Neural cell (in vitro differentiated cells): ENCODE measurements around the gene PLPP3. TPM values are rescaled to one million over a fixed set of nuclear protein-coding genes. Genes with fewer than 3 reads are reported as not detected.

Experiments
- H2AFZ ChIP-seq: fragments of 200-600, 300-800 bp; sonication (generic), shearing (Covaris generic); 2 replicates; pipeline ENCODE4 v1.6.0; 2014; ENCODE audit warnings: low read depth, mild to moderate bottlenecking, antibody characterized with exemption, low read length, moderate library complexity
- H3F3A ChIP-seq: fragments of 200-600 bp; shearing (Covaris generic); 2 replicates; pipeline ENCODE4 v1.6.1; 2016; ENCODE audit warnings: mild to moderate bottlenecking, moderate library complexity, mixed read lengths, antibody characterized with exemption, low read length; ENCODE audit not compliant: insufficient read depth, poor library complexity, severe bottlenecking
- H3K27ac ChIP-seq: fragments of 200-600, 300-800 bp; sonication (generic), shearing (Covaris generic); 2 replicates; pipeline ENCODE4 v1.5.1; 2014; ENCODE audit warnings: mild to moderate bottlenecking, low read length, moderate library complexity
- H3K27me3 ChIP-seq: fragments of 300-800, 200-600 bp; sonication (generic), shearing (Covaris generic); 2 replicates; pipeline ENCODE4 v1.6.0; 2014; ENCODE audit warnings: mild to moderate bottlenecking, low read depth, low read length, moderate library complexity; ENCODE audit not compliant: insufficient read depth
- H3K36me3 ChIP-seq: fragments of 300-800, 200-600 bp; sonication (generic), shearing (Covaris generic); 2 replicates; pipeline ENCODE4 v1.5.1; 2014; ENCODE audit warnings: mild to moderate bottlenecking, antibody characterized with exemption, low read length, moderate library complexity; ENCODE audit not compliant: insufficient read depth
- H3K4me2 ChIP-seq: fragments of 300-800, 200-600 bp; sonication (generic), shearing (Covaris generic); 2 replicates; pipeline ENCODE4 v1.6.0; 2014; ENCODE audit warnings: mild to moderate bottlenecking, low read length
- H3K4me3 ChIP-seq: fragments of 300-800, 200-600 bp; sonication (generic), shearing (Covaris generic); 2 replicates; pipeline ENCODE4 v1.5.1; 2014; ENCODE audit warnings: mild to moderate bottlenecking, low read length, moderate library complexity
- H3K79me2 ChIP-seq: fragments of 200-600 bp; shearing (Covaris generic); replicated peaks from 2 replicates; pipeline ENCODE4 v1.6.0; 2014; ENCODE audit warnings: mild to moderate bottlenecking, low read length, moderate library complexity; ENCODE audit not compliant: insufficient read depth
- H3K9ac ChIP-seq: fragments of 300-800, 200-600 bp; sonication (generic), shearing (Covaris generic); 2 replicates; pipeline ENCODE4 v1.6.1; 2016; ENCODE audit warnings: mild to moderate bottlenecking, low read length, mixed read lengths
- H3K9me2 ChIP-seq: fragments of 200-600 bp; shearing (Covaris generic); 2 replicates; pipeline ENCODE4 v1.6.1; 2016; ENCODE audit warnings: mild to moderate bottlenecking, low read length, mixed read lengths; ENCODE audit not compliant: insufficient read depth
- H3K9me3 ChIP-seq: fragments of 200-600, 300-800 bp; sonication (generic), shearing (Covaris generic); 2 replicates; pipeline ENCODE4 v1.6.1; 2016; ENCODE audit warnings: mild to moderate bottlenecking, mixed run types, low read length, moderate library complexity, mixed read lengths
- H4K20me1 ChIP-seq: fragments of 200-600 bp; shearing (Covaris generic); 2 replicates; pipeline ENCODE4 v1.6.1; 2016; ENCODE audit warnings: mild to moderate bottlenecking, mixed run types; ENCODE audit not compliant: insufficient read depth
- EP300 ChIP-seq: fragments of 450-650 bp; conservative IDR thresholded peaks from 2 replicates; pipeline ENCODE4 v1.6.1; 2014; ENCODE audit warnings: antibody characterized with exemption, mild to moderate bottlenecking, moderate library complexity; ENCODE audit not compliant: poor library complexity, severe bottlenecking
- EZH2 ChIP-seq: fragments of 200-600, 300-800 bp; shearing (Covaris generic), sonication (generic); IDR thresholded peaks from 2 replicates; pipeline ENCODE4 v1.6.1; 2014; ENCODE audit warnings: antibody characterized with exemption, low read length, borderline replicate concordance, mild to moderate bottlenecking; ENCODE audit not compliant: insufficient read depth, poor library complexity, severe bottlenecking
- MXI1 ChIP-seq: fragments of 450-650 bp; conservative IDR thresholded peaks from 2 replicates; pipeline ENCODE4 v1.6.1; 2014; ENCODE audit warnings: antibody characterized with exemption, mild to moderate bottlenecking; ENCODE audit not compliant: poor library complexity, severe bottlenecking
- POLR2AphosphoS5 ChIP-seq: IDR thresholded peaks from 2 replicates; pipeline ENCODE4 v1.6.1; 2012
- RAD21 ChIP-seq: fragments of 450-650 bp; conservative IDR thresholded peaks from 2 replicates; pipeline ENCODE4 v1.6.1; 2014; ENCODE audit warnings: antibody characterized with exemption, mild to moderate bottlenecking, moderate library complexity
- SMC3 ChIP-seq: fragments of 450-650 bp; conservative IDR thresholded peaks from 2 replicates; pipeline ENCODE4 v1.6.1; 2014; ENCODE audit warnings: antibody characterized with exemption, mild to moderate bottlenecking, moderate library complexity; ENCODE audit not compliant: poor library complexity
- TAF1 ChIP-seq: IDR thresholded peaks from 2 replicates; pipeline ENCODE4 v1.6.1; 2012; ENCODE audit warnings: low read depth
- polyA plus RNA-seq: library from polyadenylated mRNA; depleted of rRNA; stranded (reverse); fragments of >200 nt; gene quantifications from 2 replicates; pipeline ENCODE4 v1.2.3, GENCODE V29; 2014
- TF ChIP-seq, protein P1 (sequence below): IDR thresholded peaks from 2 replicates; pipeline ENCODE4 v1.6.1; 2012; ENCODE audit warnings: borderline replicate concordance
- TF ChIP-seq, protein P2 (sequence below): fragments of 450-650 bp; IDR thresholded peaks from 2 replicates; pipeline ENCODE4 v1.5.1; 2014; ENCODE audit warnings: antibody characterized with exemption, mild to moderate bottlenecking, moderate library complexity; ENCODE audit not compliant: poor library complexity, severe bottlenecking

The PLPP3 gene
- polyA plus RNA-seq, 1 donor from 2014 or later = 2.1 TPM

DNA sequence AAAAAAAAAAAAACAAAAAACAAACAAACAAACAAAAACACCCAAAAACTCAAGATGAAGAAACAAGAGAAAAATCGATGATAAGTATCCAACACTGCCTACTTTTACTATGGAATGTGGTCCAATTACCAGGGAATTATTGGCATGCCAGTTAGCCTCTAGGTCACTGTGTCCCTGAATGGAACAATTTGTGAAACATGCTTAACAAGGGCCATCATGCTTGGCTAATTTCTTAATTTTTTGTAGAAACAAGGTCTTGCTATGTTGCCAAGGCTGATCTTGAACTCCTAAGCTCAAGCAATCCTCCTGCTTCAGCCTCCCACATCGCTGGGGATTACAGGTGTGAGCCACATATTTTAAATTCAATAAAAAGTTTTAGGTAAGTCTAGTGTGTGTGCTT, 23.9 kb downstream of the PLPP3 start:
- no peak overlapping the region for H3K27ac ChIP-seq
- H3K9me3 ChIP-seq = no peaks in the 10 kb centered on the region
- no peak overlapping the region for H3K4me3 ChIP-seq
- TF ChIP-seq, protein P1, sequence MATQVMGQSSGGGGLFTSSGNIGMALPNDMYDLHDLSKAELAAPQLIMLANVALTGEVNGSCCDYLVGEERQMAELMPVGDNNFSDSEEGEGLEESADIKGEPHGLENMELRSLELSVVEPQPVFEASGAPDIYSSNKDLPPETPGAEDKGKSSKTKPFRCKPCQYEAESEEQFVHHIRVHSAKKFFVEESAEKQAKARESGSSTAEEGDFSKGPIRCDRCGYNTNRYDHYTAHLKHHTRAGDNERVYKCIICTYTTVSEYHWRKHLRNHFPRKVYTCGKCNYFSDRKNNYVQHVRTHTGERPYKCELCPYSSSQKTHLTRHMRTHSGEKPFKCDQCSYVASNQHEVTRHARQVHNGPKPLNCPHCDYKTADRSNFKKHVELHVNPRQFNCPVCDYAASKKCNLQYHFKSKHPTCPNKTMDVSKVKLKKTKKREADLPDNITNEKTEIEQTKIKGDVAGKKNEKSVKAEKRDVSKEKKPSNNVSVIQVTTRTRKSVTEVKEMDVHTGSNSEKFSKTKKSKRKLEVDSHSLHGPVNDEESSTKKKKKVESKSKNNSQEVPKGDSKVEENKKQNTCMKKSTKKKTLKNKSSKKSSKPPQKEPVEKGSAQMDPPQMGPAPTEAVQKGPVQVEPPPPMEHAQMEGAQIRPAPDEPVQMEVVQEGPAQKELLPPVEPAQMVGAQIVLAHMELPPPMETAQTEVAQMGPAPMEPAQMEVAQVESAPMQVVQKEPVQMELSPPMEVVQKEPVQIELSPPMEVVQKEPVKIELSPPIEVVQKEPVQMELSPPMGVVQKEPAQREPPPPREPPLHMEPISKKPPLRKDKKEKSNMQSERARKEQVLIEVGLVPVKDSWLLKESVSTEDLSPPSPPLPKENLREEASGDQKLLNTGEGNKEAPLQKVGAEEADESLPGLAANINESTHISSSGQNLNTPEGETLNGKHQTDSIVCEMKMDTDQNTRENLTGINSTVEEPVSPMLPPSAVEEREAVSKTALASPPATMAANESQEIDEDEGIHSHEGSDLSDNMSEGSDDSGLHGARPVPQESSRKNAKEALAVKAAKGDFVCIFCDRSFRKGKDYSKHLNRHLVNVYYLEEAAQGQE = no peak
- TF ChIP-seq MXI1 = no peak
- no peak for TF ChIP-seq POLR2AphosphoS5
- no peak for TF ChIP-seq EZH2
- no peak for TF ChIP-seq EP300
- TF ChIP-seq TAF1 = no peak
- TF ChIP-seq SMC3 = no peak
- no peak for TF ChIP-seq RAD21
- TF ChIP-seq, protein P2, sequence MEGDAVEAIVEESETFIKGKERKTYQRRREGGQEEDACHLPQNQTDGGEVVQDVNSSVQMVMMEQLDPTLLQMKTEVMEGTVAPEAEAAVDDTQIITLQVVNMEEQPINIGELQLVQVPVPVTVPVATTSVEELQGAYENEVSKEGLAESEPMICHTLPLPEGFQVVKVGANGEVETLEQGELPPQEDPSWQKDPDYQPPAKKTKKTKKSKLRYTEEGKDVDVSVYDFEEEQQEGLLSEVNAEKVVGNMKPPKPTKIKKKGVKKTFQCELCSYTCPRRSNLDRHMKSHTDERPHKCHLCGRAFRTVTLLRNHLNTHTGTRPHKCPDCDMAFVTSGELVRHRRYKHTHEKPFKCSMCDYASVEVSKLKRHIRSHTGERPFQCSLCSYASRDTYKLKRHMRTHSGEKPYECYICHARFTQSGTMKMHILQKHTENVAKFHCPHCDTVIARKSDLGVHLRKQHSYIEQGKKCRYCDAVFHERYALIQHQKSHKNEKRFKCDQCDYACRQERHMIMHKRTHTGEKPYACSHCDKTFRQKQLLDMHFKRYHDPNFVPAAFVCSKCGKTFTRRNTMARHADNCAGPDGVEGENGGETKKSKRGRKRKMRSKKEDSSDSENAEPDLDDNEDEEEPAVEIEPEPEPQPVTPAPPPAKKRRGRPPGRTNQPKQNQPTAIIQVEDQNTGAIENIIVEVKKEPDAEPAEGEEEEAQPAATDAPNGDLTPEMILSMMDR = no peak
- no peak overlapping the region for H2AFZ ChIP-seq
- H4K20me1 ChIP-seq = no peaks in the 10 kb centered on the region
- no peaks in the 10 kb centered on the region for H3K27me3 ChIP-seq
- no peaks in the 10 kb centered on the region for H3K9me2 ChIP-seq
- no peaks in the 10 kb centered on the region for H3F3A ChIP-seq
- no peaks in the 10 kb centered on the region for H3K36me3 ChIP-seq
- no peak overlapping the region for H3K9ac ChIP-seq
- no peak overlapping the region for H3K4me2 ChIP-seq
- peaks cover 7% of the 10 kb centered on the region for H3K79me2 ChIP-seq

DNA sequence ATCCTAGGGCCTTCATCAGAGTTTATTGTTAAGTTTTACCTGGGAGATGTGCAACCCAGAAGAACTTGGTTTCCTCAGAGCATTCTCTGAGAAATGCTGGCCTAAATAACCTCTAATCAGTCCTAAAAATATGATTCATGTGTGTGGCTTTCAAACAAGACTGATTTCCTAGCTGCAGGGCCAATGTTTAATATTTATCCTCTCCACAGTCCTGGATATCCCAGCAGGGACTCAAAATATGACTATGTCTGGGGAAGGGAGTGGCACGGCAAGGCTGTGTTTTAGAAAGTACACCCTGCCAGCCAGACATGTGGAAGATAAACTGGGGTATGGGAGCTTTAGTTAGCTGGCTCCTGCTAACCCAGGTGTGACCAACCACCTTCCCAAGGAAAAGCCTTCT, 26.3 kb downstream of the PLPP3 start:
- Histone ChIP-seq H2AFZ (no peak overlapping the region), H3K79me2 (peaks cover 3% of the 10 kb centered on the region), H3F3A (no peaks in the 10 kb centered on the region), H3K9ac (no peak overlapping the region), H3K9me2 (no peaks in the 10 kb centered on the region), H3K27me3 (no peaks in the 10 kb centered on the region), H3K4me2 (no peak overlapping the region), H3K4me3 (no peak overlapping the region), H3K27ac (no peak overlapping the region), H4K20me1 (no peaks in the 10 kb centered on the region), H3K9me3 (no peaks in the 10 kb centered on the region), H3K36me3 (no peaks in the 10 kb centered on the region)
- TF ChIP-seq SMC3 (no peak), EZH2 (no peak), MXI1 (no peak), POLR2AphosphoS5 (no peak), TAF1 (no peak)
- TF ChIP-seq, protein P1 = no peak
- TF ChIP-seq, protein P2 = no peak
